H1 (cell line): ENCODE results near the gene TFDP1. TPM values are rescaled to one million over a fixed set of nuclear protein-coding genes. Genes with fewer than 3 reads are reported as not detected.
A peak's percentile ranks its signal among the peaks of the same experiment; 100 is the strongest.

Experiments used
- CTCF ChIA-PET: fragments of 300-600 bp; sonication (Branson Sonifier 250); formaldehyde crosslinking; loops from one replicate; lab custom pipeline; 2021; ENCODE audit not compliant: partially characterized antibody; lab: Charles Lee
- POLR2A ChIA-PET: fragments of 300-600 bp; sonication (Branson Sonifier 250); formaldehyde crosslinking; loops from one replicate; lab custom pipeline; 2021; ENCODE audit warnings: inconsistent platforms; ENCODE audit not compliant: partially characterized antibody; lab: Charles Lee
- DNase-seq, 2 experiments: peaks; one replicate each; pipeline versions ENCODE4 v3.0.0 to v3.0.0-alpha.2; 2010 to 2022; ENCODE audit warnings: low spot score in 2 of 2, low read depth in 1 of 2, mixed read lengths in 1 of 2
- FAIRE-seq: peaks from 2 replicates; lab custom pipeline; 2011; peaks lifted over from hg19 to GRCh38; lab: Jason Lieb, UNC
- H2AFZ ChIP-seq: 2 replicates; pipeline ENCODE4 v1.8.1; 2012; ENCODE audit warnings: low read length, inconsistent platforms
- H2AK5ac ChIP-seq: 2 replicates; pipeline ENCODE4 v1.6.1; 2013; ENCODE audit warnings: low read depth, low read length
- H2BK120ac ChIP-seq: replicated peaks from 2 replicates; pipeline ENCODE3; 2013; ENCODE audit warnings: low read depth, low read length, inconsistent platforms
- H2BK12ac ChIP-seq: 2 replicates; pipeline ENCODE4 v1.6.1; 2013; ENCODE audit warnings: low read depth, low read length
- H2BK15ac ChIP-seq: 2 replicates; pipeline ENCODE4 v1.6.1; 2013; ENCODE audit warnings: low read length
- H2BK20ac ChIP-seq: 2 replicates; pipeline ENCODE4 v1.6.1; 2013; ENCODE audit warnings: low read length
- H2BK5ac ChIP-seq: 2 replicates; pipeline ENCODE4 v1.6.1; 2013; ENCODE audit warnings: low read depth, low read length
- H3K14ac ChIP-seq: 2 replicates; pipeline ENCODE4 v1.6.1; 2013; ENCODE audit warnings: inconsistent platforms; ENCODE audit not compliant: insufficient read length
- H3K18ac ChIP-seq: 2 replicates; pipeline ENCODE4 v1.6.1; 2013; ENCODE audit warnings: low read length; ENCODE audit errors: extremely low read depth
- H3K23ac ChIP-seq: 2 replicates; pipeline ENCODE4 v1.6.1; 2013; ENCODE audit warnings: inconsistent platforms; ENCODE audit not compliant: insufficient read length
- H3K23me2 ChIP-seq: 2 replicates; pipeline ENCODE4 v1.6.1; 2013; ENCODE audit warnings: low read depth, low read length
- H3K27ac ChIP-seq: 2 replicates; pipeline ENCODE4 v1.6.1; 2011; ENCODE audit warnings: low read depth, low read length, inconsistent platforms
- H3K27me3 ChIP-seq, 4 experiments: replicated peaks in 1 of 4; 1 replicate in 1 of 4; 2 replicates in 3 of 4; pipeline versions ENCODE4 v1.6.1 to v1.8.1; 2011 to 2013; ENCODE audit warnings: low read length in 3 of 4, mild to moderate bottlenecking in 3 of 4, inconsistent platforms in 2 of 4, mixed read lengths in 2 of 4, moderate library complexity in 1 of 4; ENCODE audit not compliant: control insufficient read depth in 3 of 4, insufficient read depth in 3 of 4; ENCODE audit errors: extremely low read depth in 1 of 4
- H3K36me3 ChIP-seq, 4 experiments: 2 replicates each; pipeline versions ENCODE4 v1.6.1 to v1.8.1; 2011 to 2013; ENCODE audit warnings: mild to moderate bottlenecking in 4 of 4, low read length in 3 of 4, moderate library complexity in 2 of 4, control low read depth in 1 of 4, inconsistent platforms in 1 of 4; ENCODE audit not compliant: insufficient read depth in 4 of 4, control insufficient read depth in 2 of 4
- H3K4ac ChIP-seq: replicated peaks from 2 replicates; pipeline ENCODE3; 2013; ENCODE audit warnings: low read length, low read depth, mixed read lengths, inconsistent platforms; ENCODE audit not compliant: insufficient read length
- H3K4me1 ChIP-seq, 4 experiments: replicated peaks in 1 of 4; 1 replicate in 1 of 4; 2 replicates in 3 of 4; pipeline versions ENCODE4 v1.6.1 to v1.8.1; 2011 to 2013; ENCODE audit warnings: low read length in 3 of 4, inconsistent platforms in 2 of 4, mixed read lengths in 1 of 4; ENCODE audit not compliant: insufficient read depth in 4 of 4, control insufficient read depth in 3 of 4
- H3K4me2 ChIP-seq, 2 experiments: 2 replicates each; pipeline versions ENCODE4 v1.6.1 to v1.8.1; 2011 to 2013; ENCODE audit warnings: low read depth in 2 of 2, low read length in 2 of 2, control low read depth in 1 of 2, inconsistent platforms in 1 of 2, mild to moderate bottlenecking in 1 of 2; ENCODE audit not compliant: insufficient read depth in 1 of 2
- H3K4me3 ChIP-seq, 4 experiments: fragments of 200-600, 300-600 bp in 1 of 4; sonication (generic), shearing (Covaris generic), sonication (Bioruptor Twin) in 1 of 4; 2 replicates each; pipeline versions ENCODE4 v1.5.1 to v1.8.1; 2011 to 2016; ENCODE audit warnings: low read length in 4 of 4, low read depth in 3 of 4, control low read depth in 2 of 4, inconsistent platforms in 2 of 4, mild to moderate bottlenecking in 2 of 4, mixed read lengths in 1 of 4, moderate library complexity in 1 of 4; ENCODE audit not compliant: insufficient read depth in 2 of 4; ENCODE audit errors: extremely low read depth in 1 of 4
- H3K56ac ChIP-seq: replicated peaks from 2 replicates; pipeline ENCODE3; 2013; ENCODE audit warnings: low read depth, mild to moderate bottlenecking, mixed read lengths, low read length, inconsistent platforms; ENCODE audit not compliant: insufficient read length
- H3K79me1 ChIP-seq: 2 replicates; pipeline ENCODE4 v1.6.1; 2013; ENCODE audit warnings: low read depth, low read length, control low read depth
- H3K79me2 ChIP-seq, 2 experiments: 2 replicates each; pipeline versions ENCODE4 v1.6.1 to v1.8.1; 2012 to 2013; ENCODE audit warnings: low read length in 2 of 2, mild to moderate bottlenecking in 2 of 2, inconsistent platforms in 1 of 2; ENCODE audit not compliant: insufficient read depth in 2 of 2, control insufficient read depth in 1 of 2
- H3K9ac ChIP-seq, 4 experiments: replicated peaks in 1 of 4; 1 replicate in 1 of 4; 2 replicates in 3 of 4; pipeline versions ENCODE4 v1.6.1 to v1.8.1; 2011 to 2013; ENCODE audit warnings: low read depth in 3 of 4, low read length in 3 of 4, control low read depth in 2 of 4, mild to moderate bottlenecking in 2 of 4, moderate library complexity in 2 of 4, inconsistent platforms in 1 of 4; ENCODE audit errors: extremely low read depth in 1 of 4
- H3K9me3 ChIP-seq, 2 experiments: 2 replicates each; pipeline versions ENCODE4 v1.6.1 to v1.8.1; 2012 to 2013; ENCODE audit warnings: mild to moderate bottlenecking in 2 of 2, moderate library complexity in 2 of 2, control low read depth in 1 of 2, inconsistent platforms in 1 of 2, low read depth in 1 of 2, low read length in 1 of 2, mixed read lengths in 1 of 2; ENCODE audit not compliant: insufficient read depth in 2 of 2
- H4K20me1 ChIP-seq, 2 experiments: replicated peaks in 1 of 2; 2 replicates each; pipeline versions ENCODE3 to v1.8.1; 2011 to 2013; ENCODE audit warnings: inconsistent platforms in 2 of 2, low read length in 2 of 2, mild to moderate bottlenecking in 1 of 2; ENCODE audit not compliant: insufficient read depth in 2 of 2, control insufficient read depth in 1 of 2
- H4K5ac ChIP-seq: 2 replicates; pipeline ENCODE4 v1.6.1; 2013; ENCODE audit warnings: low read length, low read depth, mixed read lengths, inconsistent platforms; ENCODE audit not compliant: insufficient read length
- H4K8ac ChIP-seq: 2 replicates; pipeline ENCODE4 v1.8.0; 2013; ENCODE audit warnings: mild to moderate bottlenecking, moderate library complexity, low read length, inconsistent platforms; ENCODE audit not compliant: insufficient read depth; ENCODE audit errors: extremely low read depth
- H4K91ac ChIP-seq: replicated peaks from 2 replicates; pipeline ENCODE3; 2013; ENCODE audit warnings: low read length, mixed read lengths, inconsistent platforms; ENCODE audit not compliant: insufficient read length
- ATF3 ChIP-seq: IDR thresholded peaks from 2 replicates; pipeline ENCODE4 v1.6.1; 2011; ENCODE audit warnings: low read depth, mild to moderate bottlenecking, low read length; ENCODE audit not compliant: insufficient read depth
- BCL11A ChIP-seq, 2 experiments: IDR thresholded peaks; one replicate each; pipeline ENCODE4 v1.6.1; 2011; ENCODE audit warnings: low read depth in 2 of 2, low read length in 2 of 2, mild to moderate bottlenecking in 2 of 2
- BRCA1 ChIP-seq: IDR thresholded peaks from 2 replicates; pipeline ENCODE4 v1.6.1; 2012; ENCODE audit warnings: low read depth, low read length, improper control_type of control experiment
- EP300 ChIP-seq, 2 experiments: IDR thresholded peaks; 1 replicate in 1 of 2; 2 replicates in 1 of 2; pipeline ENCODE4 v1.6.1; 2011 to 2012; ENCODE audit warnings: low read depth in 2 of 2, low read length in 2 of 2, mild to moderate bottlenecking in 2 of 2, borderline replicate concordance in 1 of 2, inconsistent platforms in 1 of 2, moderate library complexity in 1 of 2
- FOSL1 ChIP-seq: IDR thresholded peaks from 2 replicates; pipeline ENCODE4 v1.6.1; 2011; ENCODE audit warnings: mild to moderate bottlenecking, low read depth, low read length, moderate library complexity; ENCODE audit not compliant: insufficient read depth
- GTF2F1 ChIP-seq: IDR thresholded peaks from 2 replicates; pipeline ENCODE4 v1.6.1; 2012; ENCODE audit warnings: low read depth, low read length, improper control_type of control experiment, borderline replicate concordance
- JUN ChIP-seq: IDR thresholded peaks from 2 replicates; pipeline ENCODE4 v1.6.1; 2011; ENCODE audit warnings: low read depth, mild to moderate bottlenecking, improper control_type of control experiment, low read length
- NANOG ChIP-seq: IDR thresholded peaks from 2 replicates; pipeline ENCODE4 v1.6.1; 2011; ENCODE audit warnings: low read length, low read depth, mild to moderate bottlenecking, inconsistent platforms; ENCODE audit not compliant: insufficient read depth, poor library complexity, severe bottlenecking
- SP1 ChIP-seq: IDR thresholded peaks from 2 replicates; pipeline ENCODE4 v1.6.1; 2011; ENCODE audit warnings: low read depth, low read length
- TBP ChIP-seq: IDR thresholded peaks from 2 replicates; pipeline ENCODE4 v1.6.1; 2011; ENCODE audit warnings: low read depth, low read length, improper control_type of control experiment
- WGBS, 2 experiments: shearing (Covaris generic) in 1 of 2; methylation state at CpG; one replicate each; pipeline versions ENCODE4 v1.1.6 to v1.1.7; 2013 to 2015; ENCODE audit warnings: low lambda C conversion rate in 2 of 2, mixed read lengths in 2 of 2, inconsistent platforms in 1 of 2, low coverage in 1 of 2, missing lambda C conversion rate in 1 of 2; ENCODE audit not compliant: insufficient replicate concordance in 2 of 2, insufficient coverage in 1 of 2, insufficient read length in 1 of 2; ENCODE audit errors: extremely low coverage in 1 of 2, missing lambda C conversion rate in 1 of 2; 5-methylcytosine and 5-hydroxymethylcytosine counted together
- polyA plus RNA-seq, 7 experiments: library from polyadenylated mRNA; depleted of rRNA in 3 of 7; stranded (reverse) in 5 of 7; unstranded in 2 of 7; fragments of >200 nt in 5 of 7; fragments of 200-250 nt in 2 of 7; gene quantifications; 1 replicate in 5 of 7; 2 replicates in 1 of 7; 4 replicates in 1 of 7; pipeline versions ENCODE4 v1.2.1 to v1.2.3, GENCODE V29; 2011 to 2013; ENCODE audit warnings: missing spikeins in 2 of 7, mixed read lengths in 2 of 7
- total RNA-seq: library from RNA; stranded (reverse); fragmentation: NEBNext Ultra II Directional; extraction: Animal tissue kit (Norgen Biotek cat#: 25700); gene quantifications from 2 replicates; pipeline ENCODE4 v1.2.1, GENCODE V29; 2021

The TFDP1 gene
- total and polyA plus RNA-seq, 2 of the 8 experiments (the other 6 are each of a cell fraction or from before 2014, with no cell fraction given), result 43.6 to 81.9 TPM

- WGBS, 2 experiments, result 84% methylated on average over 21 of the region's 21 CpGs; no CpG with 5 or more reads in 1 of the 2 experiments
- Histone ChIP-seq H3K9ac (no peak overlapping the region), H3K79me2 (no peaks in the 10 kb centered on the region), H3K27me3 (no peaks in the 10 kb centered on the region), H2BK15ac (no peak overlapping the region), H3K4me1 (peaks cover 0 to 2% (median 0%) of the 10 kb centered on the region in 4 experiments; a peak in 2 of 7 replicates), H2BK20ac (no peak overlapping the region), H3K27ac (no peak overlapping the region), H4K91ac (no peak overlapping the region), H3K23ac (no peak overlapping the region), H3K18ac (no peak overlapping the region), H2BK12ac (no peak overlapping the region), H3K23me2 (peaks cover 5% of the 10 kb centered on the region; the same call in 1 of the 2 replicates), H2BK120ac (no peak overlapping the region), H4K5ac (no peak overlapping the region), H3K9me3 (no peaks in the 10 kb centered on the region), H3K4me3 (no peak overlapping the region), H3K4me2 (no peak overlapping the region), H3K4ac (no peak overlapping the region), H2AK5ac (no peak overlapping the region), H3K36me3 (no peaks in the 10 kb centered on the region; a peak in 1 of 8 replicates), H3K56ac (no peak overlapping the region), H3K79me1 (no peaks in the 10 kb centered on the region), H4K20me1 (peaks cover 0 to 5% of the 10 kb centered on the region in 2 experiments), H2AFZ (no peak overlapping the region), H2BK5ac (0 out of 2 replicates have a peak overlapping the region, but pooled peaks have one; percentile 24), H4K8ac (no peak overlapping the region; the same call in 1 of the 2 replicates), H3K14ac (no peak overlapping the region)
- POLR2A ChIA-PET, result interaction anchor here (0.8 kb wide), 1 partner anchor 54 kb away, joined by 3 read pairs; no protein-coding TSS in a partner anchor
- CTCF ChIA-PET, result interaction anchor here (2.1 kb wide), 1 partner anchor 55 kb away, joined by 11 read pairs; no protein-coding TSS in a partner anchor
- DNase-seq, result no peak
- no peak for FAIRE-seq
- no peak for TF ChIP-seq JUN
- no peak for TF ChIP-seq ATF3
- no peak for TF ChIP-seq NANOG
- no peak for TF ChIP-seq SP1
- TF ChIP-seq BRCA1, result no peak
- no peak for TF ChIP-seq EP300 (IDR thresholded peaks at IDR 0.05; ENCODE audit: borderline replicate concordance in 1 of 2, low read depth in 2 of 2, low read length in 2 of 2)
- no peak for TF ChIP-seq BCL11A (IDR thresholded peaks at IDR 0.05; ENCODE audit: low read depth in 2 of 2, low read length in 2 of 2)
- no peak for TF ChIP-seq GTF2F1
- no peak for TF ChIP-seq FOSL1
- TF ChIP-seq TBP, result no peak
Observed at GRCh38 chr13:113669755-113670341, 85.3 kb downstream of the TFDP1 start.
